HG02678 (cell line): ENCODE measurements around the gene RSPH1.
A peak's percentile ranks its signal among the peaks of the same experiment; 100 is the strongest.

ENCODE experiments used
- ATAC-seq: cut with Tn5 transposase; IDR thresholded peaks from one replicate; pipeline ENCODE4 v1.9.1; 2021; ENCODE audit warnings: mild to moderate bottlenecking, moderate library complexity; ENCODE audit not compliant: unreplicated experiment

RSPH1 gene

GRCh38 chr21:42496120-42496838, at the start of gene RSPH1:
RSPH1 (minus strand) TSS chr21:42496224; CDS start chr21:42496186, 38 bp downstream.
- peak; percentile 99 for ATAC-seq

- no peak for ATAC-seq
Measured at GRCh38 chr21:42545745-42546144, 49.7 kb upstream of the RSPH1 start.

GRCh38 chr21:42545317-42545716, 49.3 kb upstream of the RSPH1 start:
- no peak for ATAC-seq

GRCh38 chr21:42544544-42544943, 48.5 kb upstream of the RSPH1 start:
- no peak for ATAC-seq

- no peak for ATAC-seq
Measured at GRCh38 chr21:42543106-42543847, 47.3 kb upstream of the RSPH1 start.

GRCh38 chr21:42542596-42542995, 46.6 kb upstream of the RSPH1 start:
- ATAC-seq: no peak

GRCh38 chr21:42542196-42542595, 46.2 kb upstream of the RSPH1 start:
- ATAC-seq: no peak

- no peak for ATAC-seq
Measured at GRCh38 chr21:42541618-42542017, 45.6 kb upstream of the RSPH1 start.

- no peak for ATAC-seq
Measured at GRCh38 chr21:42541174-42541573, 45.1 kb upstream of the RSPH1 start.

GRCh38 chr21:42540396-42540795, 44.4 kb upstream of the RSPH1 start:
- no peak for ATAC-seq

- no peak for ATAC-seq
Measured at GRCh38 chr21:42539931-42540343, 43.9 kb upstream of the RSPH1 start.

GRCh38 chr21:42539342-42539741, 43.3 kb upstream of the RSPH1 start:
- ATAC-seq: no peak

- no peak for ATAC-seq
Measured at GRCh38 chr21:42538479-42539275, 42.7 kb upstream of the RSPH1 start.

GRCh38 chr21:42537106-42537742, 41.2 kb upstream of the RSPH1 start:
- no peak for ATAC-seq

GRCh38 chr21:42536601-42537000, 40.6 kb upstream of the RSPH1 start:
- no peak for ATAC-seq

- ATAC-seq: peak; percentile 61
Measured at GRCh38 chr21:42535602-42536171, 39.7 kb upstream of the RSPH1 start.

- ATAC-seq: peak; percentile 38
Measured at GRCh38 chr21:42534421-42535378, 38.7 kb upstream of the RSPH1 start.

- ATAC-seq: no peak
Measured at GRCh38 chr21:42533963-42534355, 37.9 kb upstream of the RSPH1 start.

- no peak for ATAC-seq
Measured at GRCh38 chr21:42533306-42533962, 37.4 kb upstream of the RSPH1 start.
